ENCODE data around the gene MPIG6B. TPM values are rescaled to one million over a fixed set of nuclear protein-coding genes. Genes with fewer than 3 reads are reported as not detected.

MPIG6B gene
- total RNA-seq, 1 experiment from 2014 or later: not detected

DNA sequence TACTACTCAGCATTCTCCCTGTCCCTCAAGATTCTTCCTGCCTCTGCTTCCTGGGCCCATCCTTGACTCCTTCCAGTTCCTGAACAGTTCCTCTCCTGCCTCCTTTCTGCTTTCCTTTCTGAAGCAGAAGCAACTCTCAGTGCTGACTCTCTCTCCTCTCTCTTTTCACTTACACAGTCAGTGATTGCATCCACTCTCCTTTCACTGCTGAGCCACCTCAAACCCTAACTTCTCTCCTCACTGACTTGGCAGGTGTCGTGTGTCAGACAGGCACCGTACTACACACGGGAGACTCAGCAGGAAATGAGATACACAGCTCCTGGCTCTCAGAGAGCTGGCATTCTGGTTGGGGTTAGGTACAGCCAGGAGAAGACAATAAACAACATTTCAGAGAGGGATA lies 25.6 kb upstream of the MPIG6B start:
- Histone ChIP-seq H2BK120ac (ENCODE audit: low read depth, low read length, poor library complexity, severe bottlenecking) (no peak overlapping the region), H2AFZ (ENCODE audit: low read length) (no peak overlapping the region), H3K23me2 (ENCODE audit: insufficient read length, low read depth, low read length, poor library complexity, severe bottlenecking) (peaks cover 3% of the 10 kb centered on the region), H4K5ac (ENCODE audit: insufficient read length, low read depth, low read length) (no peak overlapping the region), H4K8ac (replicated peaks; ENCODE audit: insufficient read length, low read depth, low read length) (no peak overlapping the region), H2BK5ac (ENCODE audit: insufficient read length, low read length) (no peak overlapping the region), H3K79me2 (ENCODE audit: insufficient read depth, low read length) (peaks cover 2% of the 10 kb centered on the region; the same call in 1 of the 2 replicates), H2BK12ac (ENCODE audit: insufficient read length, low read depth, low read length) (no peak overlapping the region), H3K79me1 (ENCODE audit: insufficient read depth, low read depth, low read length, poor library complexity, severe bottlenecking) (peaks cover 6% of the 10 kb centered on the region), H3T11ph (ENCODE audit: low read length) (no peak overlapping the region), H3K27me3 (ENCODE audit: insufficient read depth, low read length) (no peaks in the 10 kb centered on the region), H3K4me2 (ENCODE audit: insufficient read depth, insufficient read length, low read length) (no peak overlapping the region), H3K14ac (ENCODE audit: insufficient read depth, low read length) (no peak overlapping the region), H3K27ac (ENCODE audit: insufficient read length, low read depth, low read length) (no peak overlapping the region), H2AK5ac (ENCODE audit: insufficient read length, low read length) (no peak overlapping the region), H3K56ac (ENCODE audit: insufficient read length, low read depth, low read length) (no peak overlapping the region), H3K4me1 (ENCODE audit: insufficient read depth, low read length) (peaks cover 4% of the 10 kb centered on the region; the same call in 1 of the 2 replicates), H2BK20ac (ENCODE audit: low read depth, low read length, poor library complexity, severe bottlenecking) (no peak overlapping the region), H3K9me3 (ENCODE audit: control insufficient read depth, low read depth, low read length) (no peaks in the 10 kb centered on the region), H3K9ac (ENCODE audit: extremely low read depth, insufficient read length, low read length) (no peak overlapping the region), H4K20me1 (ENCODE audit: control insufficient read depth, insufficient read depth, insufficient read length) (no peaks in the 10 kb centered on the region), H3K4ac (ENCODE audit: low read depth, low read length) (no peak overlapping the region), H2BK15ac (ENCODE audit: low read depth, low read length) (no peak overlapping the region), H3K18ac (ENCODE audit: insufficient read length, low read depth, low read length) (no peak overlapping the region), H4K91ac (ENCODE audit: insufficient read length, low read depth, low read length) (no peak overlapping the region), H3K23ac (ENCODE audit: insufficient read length, low read depth, low read length) (no peak overlapping the region)
- TF ChIP-seq, protein P1, sequence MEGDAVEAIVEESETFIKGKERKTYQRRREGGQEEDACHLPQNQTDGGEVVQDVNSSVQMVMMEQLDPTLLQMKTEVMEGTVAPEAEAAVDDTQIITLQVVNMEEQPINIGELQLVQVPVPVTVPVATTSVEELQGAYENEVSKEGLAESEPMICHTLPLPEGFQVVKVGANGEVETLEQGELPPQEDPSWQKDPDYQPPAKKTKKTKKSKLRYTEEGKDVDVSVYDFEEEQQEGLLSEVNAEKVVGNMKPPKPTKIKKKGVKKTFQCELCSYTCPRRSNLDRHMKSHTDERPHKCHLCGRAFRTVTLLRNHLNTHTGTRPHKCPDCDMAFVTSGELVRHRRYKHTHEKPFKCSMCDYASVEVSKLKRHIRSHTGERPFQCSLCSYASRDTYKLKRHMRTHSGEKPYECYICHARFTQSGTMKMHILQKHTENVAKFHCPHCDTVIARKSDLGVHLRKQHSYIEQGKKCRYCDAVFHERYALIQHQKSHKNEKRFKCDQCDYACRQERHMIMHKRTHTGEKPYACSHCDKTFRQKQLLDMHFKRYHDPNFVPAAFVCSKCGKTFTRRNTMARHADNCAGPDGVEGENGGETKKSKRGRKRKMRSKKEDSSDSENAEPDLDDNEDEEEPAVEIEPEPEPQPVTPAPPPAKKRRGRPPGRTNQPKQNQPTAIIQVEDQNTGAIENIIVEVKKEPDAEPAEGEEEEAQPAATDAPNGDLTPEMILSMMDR (conservative IDR thresholded peaks at IDR 0.05): no peak
- peaks cover 8 to 9% of the 10 kb centered on the region in 2 experiments for H3K4me1 Mint-ChIP-seq
- H3K27ac Mint-ChIP-seq: no peak overlapping the region; a peak in 2 of 7 replicates
- no peak for DNase-seq
- no peaks in the 10 kb centered on the region; the same call in 1 of the 2 replicates for H3K27me3 Mint-ChIP-seq (ENCODE audit: low read depth)
- H3K9me3 Mint-ChIP-seq: no peaks in the 10 kb centered on the region; a peak in 1 of 5 replicates
- H3K36me3 Mint-ChIP-seq (ENCODE audit: insufficient read depth in 1 of 3, low read depth in 3 of 3): peaks cover 4 to 54% (median 25%) of the 10 kb centered on the region in 3 experiments; a peak in 6 of 7 replicates
- H3K4me3 Mint-ChIP-seq: no peak overlapping the region
- no CpG with 5 or more reads among the region's 3 CpGs for WGBS (ENCODE audit: extremely low coverage, insufficient read length, low lambda C conversion rate)
